PFSK-1 (cell line): Measurements from ENCODE around the gene CD8A.

Experiments
- POLR2AphosphoS5 ChIP-seq: IDR thresholded peaks from 2 replicates; pipeline ENCODE4 v1.6.1; 2012; ENCODE audit warnings: low read depth, mild to moderate bottlenecking, control low read depth, low read length, moderate library complexity
- REST ChIP-seq, 2 experiments: IDR thresholded peaks; 2 replicates each; pipeline versions ENCODE4 v1.6.1 to v1.8.0; 2011 to 2012; ENCODE audit warnings: low read depth in 2 of 2, low read length in 2 of 2, control low read depth in 1 of 2, inconsistent platforms in 1 of 2, mild to moderate bottlenecking in 1 of 2, moderate library complexity in 1 of 2; ENCODE audit not compliant: insufficient read depth in 1 of 2

GRCh38 chr2:86758405-86758804 is 32.3 kb downstream of the CD8A start:
- TF ChIP-seq POLR2AphosphoS5 (no peak), REST (IDR thresholded peaks at IDR 0.05; ENCODE audit: insufficient read depth in 1 of 2, low read depth in 2 of 2, low read length in 2 of 2) (no peak)
